NCI-H226 (cell line): ENCODE measurements around the gene PHEX.

Source experiments
- DNase-seq: peaks from one replicate; pipeline ENCODE4 v3.0.0-alpha.2; 2015

The PHEX gene

GRCh38 chrX:22041907-22042530 is 9.9 kb downstream of the PHEX start:
- no peak for DNase-seq

- DNase-seq = no peak
These were observed 11.7 kb downstream of the PHEX start for GRCh38 chrX:22043872-22044271.

- DNase-seq = no peak
These were observed 15.3 kb downstream of the PHEX start for GRCh38 chrX:22047468-22047867.

GRCh38 chrX:22053481-22053880 is 21.4 kb downstream of the PHEX start:
- no peak for DNase-seq

- no peak for DNase-seq
These were observed 24.1 kb downstream of the PHEX start for GRCh38 chrX:22056235-22056634.

GRCh38 chrX:22057667-22058066 is 25.5 kb downstream of the PHEX start:
- DNase-seq = no peak

- DNase-seq = no peak
These were observed 27.6 kb downstream of the PHEX start for GRCh38 chrX:22059775-22060174.

GRCh38 chrX:22060415-22061280 is 28.5 kb downstream of the PHEX start:
- peak; percentile 29 for DNase-seq

GRCh38 chrX:22063284-22063683 is 31.2 kb downstream of the PHEX start:
- DNase-seq = peak; percentile 24

- DNase-seq = no peak
These were observed 37.5 kb downstream of the PHEX start for GRCh38 chrX:22069586-22069985.

GRCh38 chrX:22073928-22074327 is 41.8 kb downstream of the PHEX start:
- no peak for DNase-seq

- DNase-seq = no peak
These were observed 46.0 kb downstream of the PHEX start for GRCh38 chrX:22078117-22078516.

- no peak for DNase-seq
These were observed 49.5 kb downstream of the PHEX start for GRCh38 chrX:22081475-22082092.

GRCh38 chrX:22086003-22086402 is 53.9 kb downstream of the PHEX start:
- DNase-seq = no peak

GRCh38 chrX:22087011-22087557 is 55.0 kb downstream of the PHEX start:
- DNase-seq = no peak

- no peak for DNase-seq
These were observed 56.2 kb downstream of the PHEX start for GRCh38 chrX:22088326-22088725.

GRCh38 chrX:22090181-22090580 is 58.1 kb downstream of the PHEX start:
- no peak for DNase-seq

- no peak for DNase-seq
These were observed 61.4 kb downstream of the PHEX start for GRCh38 chrX:22093550-22093949.

- no peak for DNase-seq
These were observed 63.2 kb downstream of the PHEX start for GRCh38 chrX:22095286-22095685.

GRCh38 chrX:22095856-22096255 is 63.7 kb downstream of the PHEX start:
- no peak for DNase-seq

- DNase-seq = peak; percentile 63
These were observed 65.0 kb downstream of the PHEX start for GRCh38 chrX:22097012-22097694.

- no peak for DNase-seq
These were observed 73.1 kb downstream of the PHEX start for GRCh38 chrX:22105231-22105630.

GRCh38 chrX:22105971-22106370 is 73.8 kb downstream of the PHEX start:
- DNase-seq = no peak
